ENCODE results near the gene FAM222A.

Gene FAM222A

GRCh38 chr12:109744986-109745942 is 31.6 kb downstream of the FAM222A start:
- in situ Hi-C loops (cut with MboI; ENCODE audit: low pct_unique_long_range_greater_than_20kb, low sequenced_read_pairs): no loop called here
- DNase-seq: no peak

GRCh38 chr12:109752117-109753053 is 38.8 kb downstream of the FAM222A start:
- in situ Hi-C loops (cut with MboI; ENCODE audit: low pct_unique_long_range_greater_than_20kb, low sequenced_read_pairs): no loop called here
- DNase-seq: no peak

- in situ Hi-C loops (cut with MboI; ENCODE audit: low pct_unique_long_range_greater_than_20kb, low sequenced_read_pairs): no loop called here
- no peak for DNase-seq
Measured at GRCh38 chr12:109753054-109753401, 39.4 kb downstream of the FAM222A start.

- in situ Hi-C loops (cut with MboI; ENCODE audit: low pct_unique_long_range_greater_than_20kb, low sequenced_read_pairs): no loop called here
- DNase-seq: no peak
Measured at GRCh38 chr12:109753959-109754358, 40.3 kb downstream of the FAM222A start.

GRCh38 chr12:109756457-109756856 is 42.8 kb downstream of the FAM222A start:
- in situ Hi-C loops (cut with MboI; ENCODE audit: low pct_unique_long_range_greater_than_20kb, low sequenced_read_pairs): no loop called here
- DNase-seq: no peak

- in situ Hi-C loops (cut with MboI; ENCODE audit: low pct_unique_long_range_greater_than_20kb, low sequenced_read_pairs): no loop called here
- no peak for DNase-seq
Measured at GRCh38 chr12:109757671-109758265, 44.1 kb downstream of the FAM222A start.

GRCh38 chr12:109758426-109759420 is 45.1 kb downstream of the FAM222A start:
- no peak for DNase-seq
- in situ Hi-C loops (cut with MboI; ENCODE audit: low pct_unique_long_range_greater_than_20kb, low sequenced_read_pairs): no loop called here

GRCh38 chr12:109759595-109759994 is 46.0 kb downstream of the FAM222A start:
- no peak for DNase-seq
- in situ Hi-C loops (cut with MboI; ENCODE audit: low pct_unique_long_range_greater_than_20kb, low sequenced_read_pairs): no loop called here

- no peak for DNase-seq
- in situ Hi-C loops (cut with MboI; ENCODE audit: low pct_unique_long_range_greater_than_20kb, low sequenced_read_pairs): no loop called here
Measured at GRCh38 chr12:109760031-109760929, 46.7 kb downstream of the FAM222A start.

GRCh38 chr12:109760930-109761921 is 47.6 kb downstream of the FAM222A start:
- in situ Hi-C loops (cut with MboI; ENCODE audit: low pct_unique_long_range_greater_than_20kb, low sequenced_read_pairs): no loop called here
- DNase-seq: no peak

GRCh38 chr12:109762071-109762672 is 48.5 kb downstream of the FAM222A start:
- no peak for DNase-seq
- in situ Hi-C loops (cut with MboI; ENCODE audit: low pct_unique_long_range_greater_than_20kb, low sequenced_read_pairs): no loop called here

GRCh38 chr12:109762673-109763191 is 49.1 kb downstream of the FAM222A start:
- in situ Hi-C loops (cut with MboI; ENCODE audit: low pct_unique_long_range_greater_than_20kb, low sequenced_read_pairs): no loop called here

GRCh38 chr12:109763201-109763841 is 49.7 kb downstream of the FAM222A start:
- peak; percentile 33 for DNase-seq
- in situ Hi-C loops (cut with MboI; ENCODE audit: low pct_unique_long_range_greater_than_20kb, low sequenced_read_pairs): no loop called here

More at GRCh38 chr12:109762673-109763191, 49.1 kb downstream of the FAM222A start:
- DNase-seq: no peak

- DNase-seq: no peak
- in situ Hi-C loops (cut with MboI; ENCODE audit: low pct_unique_long_range_greater_than_20kb, low sequenced_read_pairs): no loop called here
Measured at GRCh38 chr12:109764123-109764522, 50.5 kb downstream of the FAM222A start.

- DNase-seq: no peak
- in situ Hi-C loops (cut with MboI; ENCODE audit: low pct_unique_long_range_greater_than_20kb, low sequenced_read_pairs): no loop called here
Measured at GRCh38 chr12:109764776-109765445, 51.3 kb downstream of the FAM222A start.
